Stimulated activated naive B cell treated with anti-CD40 and anti-IgM and Interleukin-4, amounts not matched to agents 10 μg/mL and 1 μg/mL and 100 μg/mL, for 72 hours (primary cell): Measurements from ENCODE around the gene GALNT1.
"Not testable (repeated sequence)": the region's sequence is repeated elsewhere in the genome, so short reads cannot be mapped to it uniquely, and the experiment has no call there.

Experiments used
- ATAC-seq, 2 donors: fragments of 150-1000 bp; cut with Tn5 transposase; replicated peaks; 2 replicates each; pipeline ENCODE4 v1.10.0; 2021; ENCODE audit warnings: moderate library complexity in 1 of 2
- DNase-seq: peaks from one replicate; pipeline ENCODE4 v3.0.0; 2021
- H3K27ac Mint-ChIP-seq: one replicate; pipeline ENCODE4 v1.8.0; 2022; ENCODE audit warnings: mild to moderate bottlenecking, mixed read lengths
- H3K27me3 Mint-ChIP-seq, 2 donors: one replicate each; pipeline ENCODE4 v1.8.0; 2022; ENCODE audit warnings: mixed read lengths in 2 of 2
- H3K36me3 Mint-ChIP-seq, 2 donors: one replicate each; pipeline ENCODE4 v1.8.0; 2022; ENCODE audit warnings: mixed read lengths in 2 of 2, mild to moderate bottlenecking in 1 of 2
- H3K4me1 Mint-ChIP-seq, 2 donors: one replicate each; pipeline ENCODE4 v1.8.0; 2022; ENCODE audit warnings: mixed read lengths in 2 of 2, mild to moderate bottlenecking in 1 of 2
- H3K4me3 Mint-ChIP-seq, 2 donors: one replicate each; pipeline ENCODE4 v1.8.0; 2022; ENCODE audit warnings: mild to moderate bottlenecking in 2 of 2, mixed read lengths in 2 of 2, moderate library complexity in 1 of 2
- H3K9me3 Mint-ChIP-seq, 2 donors: one replicate each; pipeline ENCODE4 v1.8.0; 2022; ENCODE audit warnings: mixed read lengths in 2 of 2, mild to moderate bottlenecking in 1 of 2

The GALNT1 gene

GRCh38 chr18:35576240-35576845 lies 5.2 kb upstream of the GALNT1 start:
- Mint-ChIP-seq H3K9me3 (peaks cover 10 to 16% of the 10 kb centered on the region in 2 donors), H3K36me3 (peaks cover 7 to 15% of the 10 kb centered on the region in 2 donors), H3K4me1 (peaks cover 13 to 18% of the 10 kb centered on the region in 2 donors)
- not testable (repeated sequence) for ATAC-seq, H3K4me3 Mint-ChIP-seq, H3K27ac Mint-ChIP-seq, DNase-seq, H3K27me3 Mint-ChIP-seq

GRCh38 chr18:35577045-35577848 lies 4.3 kb upstream of the GALNT1 start:
- Mint-ChIP-seq H3K27ac (peak overlapping the region; percentile 73), H3K9me3 (peaks cover 10 to 16% of the 10 kb centered on the region in 2 donors), H3K27me3 (peaks cover 0 to 4% of the 10 kb centered on the region in 2 donors), H3K4me1 (peaks cover 13 to 19% of the 10 kb centered on the region in 2 donors), H3K4me3 (no peak overlapping the region), H3K36me3 (peaks cover 7 to 15% of the 10 kb centered on the region in 2 donors)
- DNase-seq (peak; percentile 30), ATAC-seq (peak; percentile 50 to 54)

- Mint-ChIP-seq H3K36me3 (peaks cover 9 to 17% of the 10 kb centered on the region in 2 donors), H3K4me1 (peaks cover 22 to 31% of the 10 kb centered on the region in 2 donors), H3K27ac (no peak overlapping the region), H3K4me3 (no peak overlapping the region), H3K27me3 (peaks cover 0 to 4% of the 10 kb centered on the region in 2 donors), H3K9me3 (peaks cover 10 to 16% of the 10 kb centered on the region in 2 donors)
- no peak for ATAC-seq
- no peak for DNase-seq
Observed at GRCh38 chr18:35578481-35578880, 3.1 kb upstream of the GALNT1 start.

GRCh38 chr18:35578936-35579335 lies 2.6 kb upstream of the GALNT1 start:
- H3K4me1 Mint-ChIP-seq, result peaks cover 23 to 35% of the 10 kb centered on the region in 2 donors
- peaks cover 0 to 4% of the 10 kb centered on the region in 2 donors for H3K27me3 Mint-ChIP-seq
- DNase-seq (no peak), ATAC-seq (no peak)
- no peak overlapping the region for H3K4me3 Mint-ChIP-seq
- H3K9me3 Mint-ChIP-seq, result peaks cover 10 to 16% of the 10 kb centered on the region in 2 donors
- no peak overlapping the region for H3K27ac Mint-ChIP-seq
- peaks cover 10 to 19% of the 10 kb centered on the region in 2 donors for H3K36me3 Mint-ChIP-seq

- peak; percentile 65 for DNase-seq
Observed at GRCh38 chr18:35580701-35581539, 620 bp upstream of the GALNT1 start.

GRCh38 chr18:35581898-35582641 lies 530 bp downstream of the GALNT1 start:
- Mint-ChIP-seq H3K36me3 (peaks cover 17 to 23% of the 10 kb centered on the region in 2 donors), H3K4me3 (peak overlapping the region; percentile 81 to 84), H3K9me3 (peaks cover 4 to 5% of the 10 kb centered on the region in 2 donors), H3K27me3 (peaks cover 0 to 4% of the 10 kb centered on the region in 2 donors), H3K27ac (peak overlapping the region; percentile 87), H3K4me1 (peaks cover 29 to 49% of the 10 kb centered on the region in 2 donors)
- DNase-seq (peak; percentile 17), ATAC-seq (peak; percentile 1 to 15)

More at GRCh38 chr18:35580701-35581539, 620 bp upstream of the GALNT1 start:
- peaks cover 0 to 4% of the 10 kb centered on the region in 2 donors for H3K27me3 Mint-ChIP-seq
- H3K4me1 Mint-ChIP-seq, result peaks cover 29 to 49% of the 10 kb centered on the region in 2 donors
- H3K36me3 Mint-ChIP-seq, result peaks cover 15 to 28% of the 10 kb centered on the region in 2 donors
- H3K27ac Mint-ChIP-seq, result peak overlapping the region; percentile 91
- ATAC-seq, result peak; percentile 74 to 75
- peak overlapping the region; percentile 80 to 83 for H3K4me3 Mint-ChIP-seq
- peaks cover 10 to 17% of the 10 kb centered on the region in 2 donors for H3K9me3 Mint-ChIP-seq

- DNase-seq, result no peak
Observed at GRCh38 chr18:35582899-35583558, 1.5 kb downstream of the GALNT1 start.

GRCh38 chr18:35584735-35585134 lies 3.2 kb downstream of the GALNT1 start:
- no peak overlapping the region for H3K4me3 Mint-ChIP-seq
- ATAC-seq (no peak), DNase-seq (no peak)
- peaks cover 0 to under 1% of the 10 kb centered on the region in 2 donors for H3K27me3 Mint-ChIP-seq
- peaks cover 33 to 42% of the 10 kb centered on the region in 2 donors for H3K36me3 Mint-ChIP-seq
- peaks cover 37 to 39% of the 10 kb centered on the region in 2 donors for H3K4me1 Mint-ChIP-seq
- peaks cover 8 to 12% of the 10 kb centered on the region in 2 donors for H3K9me3 Mint-ChIP-seq
- no peak overlapping the region for H3K27ac Mint-ChIP-seq

More at GRCh38 chr18:35582899-35583558, 1.5 kb downstream of the GALNT1 start:
- Mint-ChIP-seq H3K36me3 (peaks cover 24 to 32% of the 10 kb centered on the region in 2 donors), H3K27ac (no peak overlapping the region), H3K9me3 (peaks cover 5% of the 10 kb centered on the region in 2 donors), H3K4me3 (peak overlapping the region; percentile 22 to 62), H3K27me3 (peaks cover 0 to 4% of the 10 kb centered on the region in 2 donors), H3K4me1 (peaks cover 28 to 40% of the 10 kb centered on the region in 2 donors)
- ATAC-seq, result no peak

- Mint-ChIP-seq H3K9me3 (peaks cover 8 to 12% of the 10 kb centered on the region in 2 donors), H3K4me3 (no peak overlapping the region), H3K4me1 (peaks cover 37 to 42% of the 10 kb centered on the region in 2 donors), H3K27me3 (no peaks in the 10 kb centered on the region), H3K36me3 (peaks cover 33 to 42% of the 10 kb centered on the region in 2 donors), H3K27ac (no peak overlapping the region)
- ATAC-seq (no peak), DNase-seq (no peak)
Observed at GRCh38 chr18:35585608-35586007, 4.1 kb downstream of the GALNT1 start.

GRCh38 chr18:35588122-35588521 lies 6.6 kb downstream of the GALNT1 start:
- DNase-seq (no peak), ATAC-seq (no peak)
- no peak overlapping the region for H3K4me3 Mint-ChIP-seq
- H3K27ac Mint-ChIP-seq, result no peak overlapping the region
- H3K36me3 Mint-ChIP-seq, result peaks cover 33 to 42% of the 10 kb centered on the region in 2 donors
- H3K27me3 Mint-ChIP-seq, result no peaks in the 10 kb centered on the region
- peaks cover 27 to 36% of the 10 kb centered on the region in 2 donors for H3K4me1 Mint-ChIP-seq
- peaks cover 8 to 12% of the 10 kb centered on the region in 2 donors for H3K9me3 Mint-ChIP-seq

GRCh38 chr18:35588995-35589394 lies 7.5 kb downstream of the GALNT1 start:
- peak; percentile 43 for DNase-seq
- peaks cover 30 to 37% of the 10 kb centered on the region in 2 donors for H3K36me3 Mint-ChIP-seq

GRCh38 chr18:35589546-35589945 lies 8.0 kb downstream of the GALNT1 start:
- H3K4me1 Mint-ChIP-seq, result peaks cover 22 to 35% of the 10 kb centered on the region in 2 donors
- peaks cover 6 to 8% of the 10 kb centered on the region in 2 donors for H3K9me3 Mint-ChIP-seq
- no peak overlapping the region for H3K4me3 Mint-ChIP-seq
- no peak overlapping the region for H3K27ac Mint-ChIP-seq
- ATAC-seq, result no peak
- H3K27me3 Mint-ChIP-seq, result no peaks in the 10 kb centered on the region
- H3K36me3 Mint-ChIP-seq, result peaks cover 28 to 32% of the 10 kb centered on the region in 2 donors
- no peak for DNase-seq

More at GRCh38 chr18:35588995-35589394, 7.5 kb downstream of the GALNT1 start:
- ATAC-seq, result peak; percentile 59 to 66
- no peak overlapping the region for H3K4me3 Mint-ChIP-seq
- H3K27me3 Mint-ChIP-seq, result no peaks in the 10 kb centered on the region
- H3K27ac Mint-ChIP-seq, result peak overlapping the region; percentile 60
- peaks cover 8 to 12% of the 10 kb centered on the region in 2 donors for H3K9me3 Mint-ChIP-seq
- peaks cover 21 to 32% of the 10 kb centered on the region in 2 donors for H3K4me1 Mint-ChIP-seq

- H3K27ac Mint-ChIP-seq, result no peak overlapping the region
- DNase-seq, result no peak
- peaks cover 27 to 38% of the 10 kb centered on the region in 2 donors for H3K4me1 Mint-ChIP-seq
- peaks cover 6 to 8% of the 10 kb centered on the region in 2 donors for H3K9me3 Mint-ChIP-seq
- no peak for ATAC-seq
- no peak overlapping the region for H3K4me3 Mint-ChIP-seq
- no peaks in the 10 kb centered on the region for H3K27me3 Mint-ChIP-seq
- H3K36me3 Mint-ChIP-seq, result peaks cover 24 to 27% of the 10 kb centered on the region in 2 donors
Observed at GRCh38 chr18:35590935-35591334, 9.4 kb downstream of the GALNT1 start.
